Parathyroid adenoma (tissue), 2 donors: ENCODE results near the gene BAHCC1.
"Not testable (repeated sequence)": the region's sequence is repeated elsewhere in the genome, so short reads cannot be mapped to it uniquely, and the experiment has no call there.

ENCODE experiments used
- H2AFZ ChIP-seq: fragments of 300-600 bp; sonication (generic); one replicate; pipeline ENCODE4 v1.7.0; 2017; ENCODE audit warnings: antibody characterized with exemption, mild to moderate bottlenecking
- H3K27ac ChIP-seq: fragments of 300-600 bp; sonication (generic); one replicate; pipeline ENCODE4 v1.7.0; 2017
- H3K27me3 ChIP-seq: fragments of 300-600 bp; sonication (generic); one replicate; pipeline ENCODE4 v1.7.0; 2017; ENCODE audit warnings: low read length; ENCODE audit not compliant: control insufficient read depth, insufficient read depth
- H3K36me3 ChIP-seq: fragments of 300-600 bp; sonication (generic); one replicate; pipeline ENCODE4 v1.7.0; 2017; ENCODE audit warnings: low read length; ENCODE audit not compliant: control insufficient read depth, insufficient read depth
- H3K4me1 ChIP-seq: fragments of 300-600 bp; sonication (generic); one replicate; pipeline ENCODE4 v1.7.0; 2017; ENCODE audit warnings: control low read depth
- H3K4me2 ChIP-seq: fragments of 300-600 bp; sonication (generic); one replicate; pipeline ENCODE4 v1.7.0; 2017; ENCODE audit warnings: low read length
- H3K4me3 ChIP-seq: fragments of 300-600 bp; sonication (generic); one replicate; pipeline ENCODE4 v1.7.0; 2017; ENCODE audit warnings: low read depth, low read length
- H3K79me2 ChIP-seq: fragments of 300-600 bp; sonication (generic); one replicate; pipeline ENCODE4 v1.7.0; 2017; ENCODE audit warnings: control low read depth
- H3K9ac ChIP-seq: fragments of 300-600 bp; sonication (generic); one replicate; pipeline ENCODE4 v1.7.0; 2017; ENCODE audit warnings: mild to moderate bottlenecking
- H3K9me3 ChIP-seq: fragments of 300-600 bp; sonication (generic); one replicate; pipeline ENCODE4 v1.7.0; 2017; ENCODE audit warnings: low read length; ENCODE audit not compliant: control insufficient read depth
- TF ChIP-seq, protein P1 (sequence below): fragments of 300-600 bp; sonication (generic); IDR thresholded peaks from one replicate; pipeline ENCODE4 v1.7.0; 2017; ENCODE audit warnings: antibody characterized with exemption, mild to moderate bottlenecking
- donor health status: primary hyperparathyroidism.

The BAHCC1 gene

DNA sequence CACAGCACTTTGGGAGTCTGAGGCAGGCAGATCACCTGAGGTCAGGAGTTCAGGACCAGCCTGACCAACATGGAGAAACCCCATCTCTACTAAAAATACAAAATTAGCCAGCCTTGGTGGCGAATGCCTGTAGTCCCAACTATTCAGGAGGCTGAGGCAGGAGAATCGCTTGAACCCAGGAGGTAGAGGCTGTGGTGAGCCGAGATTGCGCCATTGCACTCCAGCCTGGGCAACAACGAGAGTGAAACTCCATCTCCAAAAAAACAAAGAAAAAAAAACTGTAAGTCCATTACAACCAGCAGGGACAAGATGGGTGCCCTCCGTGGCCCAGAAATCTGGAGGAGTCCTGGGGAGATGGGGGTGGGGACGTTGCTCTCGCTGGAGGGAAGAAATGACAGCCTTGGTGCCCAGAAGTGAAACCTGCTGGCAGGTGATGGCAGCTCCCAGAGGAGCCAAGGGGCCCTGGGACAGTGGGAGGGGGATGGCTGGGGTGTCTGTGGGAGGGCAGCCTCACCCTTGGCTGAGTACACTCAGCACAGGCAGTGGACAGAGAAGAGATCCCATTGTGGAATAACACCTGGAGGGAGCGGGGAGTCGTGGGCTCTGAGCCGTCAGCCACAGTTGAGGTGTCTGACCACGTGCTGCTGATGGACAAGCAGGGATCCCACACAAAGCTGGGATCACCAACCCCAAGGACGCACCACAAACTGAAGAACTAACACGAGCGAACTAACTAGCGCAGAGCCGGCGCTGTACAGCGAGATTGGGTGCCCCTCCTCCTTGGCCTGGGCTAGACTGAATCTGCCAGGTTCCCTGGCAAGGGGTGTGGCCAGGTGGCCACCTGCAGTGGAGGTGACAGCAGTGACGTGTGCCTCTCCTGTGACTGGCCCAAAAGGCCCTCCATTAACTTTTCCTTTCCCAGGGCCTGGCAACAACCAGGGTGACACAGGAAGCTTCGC, 46.9 kb upstream of the BAHCC1 start:
- no peak overlapping the region for H3K4me3 ChIP-seq
- H3K4me1 ChIP-seq = no peaks in the 10 kb centered on the region
- no peak overlapping the region for H3K9ac ChIP-seq
- no peaks in the 10 kb centered on the region for H3K9me3 ChIP-seq
- H3K79me2 ChIP-seq = no peaks in the 10 kb centered on the region
- no peaks in the 10 kb centered on the region for H3K27me3 ChIP-seq
- H2AFZ ChIP-seq = no peak overlapping the region
- no peak overlapping the region for H3K4me2 ChIP-seq
- no peak overlapping the region for H3K27ac ChIP-seq
- no peaks in the 10 kb centered on the region for H3K36me3 ChIP-seq
- TF ChIP-seq, protein P1, sequence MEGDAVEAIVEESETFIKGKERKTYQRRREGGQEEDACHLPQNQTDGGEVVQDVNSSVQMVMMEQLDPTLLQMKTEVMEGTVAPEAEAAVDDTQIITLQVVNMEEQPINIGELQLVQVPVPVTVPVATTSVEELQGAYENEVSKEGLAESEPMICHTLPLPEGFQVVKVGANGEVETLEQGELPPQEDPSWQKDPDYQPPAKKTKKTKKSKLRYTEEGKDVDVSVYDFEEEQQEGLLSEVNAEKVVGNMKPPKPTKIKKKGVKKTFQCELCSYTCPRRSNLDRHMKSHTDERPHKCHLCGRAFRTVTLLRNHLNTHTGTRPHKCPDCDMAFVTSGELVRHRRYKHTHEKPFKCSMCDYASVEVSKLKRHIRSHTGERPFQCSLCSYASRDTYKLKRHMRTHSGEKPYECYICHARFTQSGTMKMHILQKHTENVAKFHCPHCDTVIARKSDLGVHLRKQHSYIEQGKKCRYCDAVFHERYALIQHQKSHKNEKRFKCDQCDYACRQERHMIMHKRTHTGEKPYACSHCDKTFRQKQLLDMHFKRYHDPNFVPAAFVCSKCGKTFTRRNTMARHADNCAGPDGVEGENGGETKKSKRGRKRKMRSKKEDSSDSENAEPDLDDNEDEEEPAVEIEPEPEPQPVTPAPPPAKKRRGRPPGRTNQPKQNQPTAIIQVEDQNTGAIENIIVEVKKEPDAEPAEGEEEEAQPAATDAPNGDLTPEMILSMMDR = no peak

DNA sequence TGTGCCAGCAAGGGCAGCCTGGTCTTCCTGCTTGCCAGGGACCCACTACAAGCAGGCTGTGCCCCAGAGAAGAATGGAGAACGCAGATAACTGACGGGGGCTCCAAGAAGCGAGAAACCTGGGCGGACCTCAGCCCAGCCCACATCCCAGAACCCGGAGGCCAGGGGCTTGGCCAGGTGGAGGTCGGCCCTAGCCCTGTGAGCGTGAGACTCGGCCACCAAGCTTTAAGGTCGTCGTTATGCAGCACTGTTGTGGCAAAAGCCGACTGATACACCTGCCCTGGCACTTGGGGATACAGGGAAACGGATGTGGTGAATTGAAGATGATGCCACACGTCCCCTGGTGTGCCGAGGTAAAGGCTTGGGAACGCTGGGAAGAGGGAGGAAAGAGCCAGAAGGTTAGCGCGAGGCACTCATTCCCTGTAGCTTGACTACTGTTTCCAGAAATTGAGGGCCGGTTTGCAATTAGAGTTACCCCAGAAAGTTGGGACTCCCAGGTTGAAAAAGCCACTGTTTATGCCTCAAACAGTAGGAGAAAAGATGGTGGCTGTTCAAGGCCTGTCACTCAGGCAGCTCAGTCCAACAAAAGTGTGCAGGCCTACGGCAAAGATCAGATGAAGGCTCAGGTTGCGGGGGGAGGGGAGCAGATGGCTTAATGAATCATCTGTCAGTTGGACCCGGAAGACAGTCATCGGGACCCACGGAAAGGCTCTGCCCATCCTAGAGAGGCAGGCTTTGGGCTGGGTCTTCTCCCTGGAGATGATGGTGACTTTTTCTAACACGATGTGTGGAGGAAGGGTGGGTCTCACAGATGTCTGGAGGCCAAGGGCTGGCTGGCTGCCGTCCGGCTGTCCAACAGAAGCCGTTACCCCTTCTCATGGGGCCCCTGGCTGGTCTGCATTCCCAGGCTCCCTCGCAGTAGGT, 45.6 kb upstream of the BAHCC1 start:
- Histone ChIP-seq H2AFZ (no peak overlapping the region), H3K9ac (no peak overlapping the region), H3K4me1 (no peaks in the 10 kb centered on the region), H3K27ac (no peak overlapping the region), H3K4me3 (no peak overlapping the region), H3K4me2 (no peak overlapping the region), H3K9me3 (no peaks in the 10 kb centered on the region), H3K27me3 (no peaks in the 10 kb centered on the region), H3K79me2 (no peaks in the 10 kb centered on the region), H3K36me3 (no peaks in the 10 kb centered on the region)
- TF ChIP-seq, protein P1 = no peak

DNA sequence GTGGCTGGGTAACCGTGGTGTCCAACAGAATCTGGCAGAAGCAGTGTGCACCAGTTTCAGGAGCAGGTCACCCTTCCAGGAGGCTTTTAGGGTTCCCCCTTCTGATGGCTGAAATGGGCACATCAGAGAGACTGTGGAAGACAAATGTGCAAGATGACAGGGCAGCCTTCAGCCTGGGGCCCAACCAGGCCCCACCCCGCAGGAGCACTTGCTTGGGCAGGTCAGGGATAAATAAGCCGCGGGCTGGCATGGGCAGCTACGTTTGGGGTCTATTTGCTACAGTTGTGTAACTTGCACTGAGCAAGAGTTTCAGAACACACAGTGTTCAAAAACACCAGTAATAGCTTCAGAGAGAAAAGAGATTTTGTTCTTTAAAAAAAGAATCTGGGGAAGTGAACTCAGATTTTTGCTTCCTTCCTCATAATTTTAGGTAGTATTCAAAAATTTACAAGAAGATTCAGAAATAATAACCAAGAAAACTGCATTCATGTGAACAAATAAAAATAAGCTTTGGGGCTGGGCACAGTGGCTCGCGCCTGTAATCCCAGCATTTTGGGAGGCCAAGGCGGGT, 44.9 kb upstream of the BAHCC1 start:
- no peaks in the 10 kb centered on the region for H3K4me1 ChIP-seq
- H3K4me3 ChIP-seq = no peak overlapping the region
- no peak overlapping the region for H2AFZ ChIP-seq
- no peak overlapping the region for H3K9ac ChIP-seq
- H3K27ac ChIP-seq = no peak overlapping the region
- H3K27me3 ChIP-seq = no peaks in the 10 kb centered on the region
- H3K9me3 ChIP-seq = no peaks in the 10 kb centered on the region
- H3K36me3 ChIP-seq = no peaks in the 10 kb centered on the region
- H3K79me2 ChIP-seq = no peaks in the 10 kb centered on the region
- no peak overlapping the region for H3K4me2 ChIP-seq
- TF ChIP-seq, protein P1 = no peak

DNA sequence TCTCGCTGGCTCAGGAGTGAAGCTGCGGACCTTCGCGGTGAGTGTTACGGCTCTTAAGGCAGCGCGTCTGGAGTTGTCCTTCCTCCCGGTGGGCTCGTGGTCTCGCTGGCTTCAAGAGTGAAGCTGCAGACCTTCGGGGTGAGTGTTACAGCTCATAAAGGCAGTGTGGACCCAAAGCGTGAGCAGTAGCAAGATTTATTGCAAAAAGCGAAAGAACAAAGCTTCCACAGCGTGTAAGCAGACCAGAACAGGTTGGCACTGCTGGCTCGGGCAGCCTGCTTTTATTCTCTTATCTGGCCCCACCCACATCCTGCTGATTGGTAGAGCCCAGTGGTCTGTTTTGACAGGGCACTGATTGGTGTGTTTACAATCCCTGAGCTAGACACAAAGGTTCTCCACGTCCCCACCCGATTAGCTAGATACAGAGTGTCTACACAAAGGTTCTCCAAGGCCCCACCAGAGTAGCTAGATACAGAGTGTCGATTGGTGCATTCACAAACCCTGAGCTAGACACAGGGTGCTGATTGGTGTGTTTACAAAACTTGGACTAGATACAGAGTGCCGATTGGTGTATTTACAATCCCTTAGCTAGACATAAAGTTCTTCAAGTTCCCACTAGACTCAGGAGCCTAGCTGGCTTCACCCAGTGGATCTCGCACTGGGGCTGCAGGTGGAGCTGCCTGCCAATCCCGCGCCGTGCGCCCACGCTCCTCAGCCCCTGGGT, 43.8 kb upstream of the BAHCC1 start:
- H3K27me3 ChIP-seq, H3K4me2 ChIP-seq, H3K9ac ChIP-seq, H2AFZ ChIP-seq, H3K4me1 ChIP-seq, H3K4me3 ChIP-seq, H3K9me3 ChIP-seq, H3K27ac ChIP-seq, H3K79me2 ChIP-seq, H3K36me3 ChIP-seq: not testable (repeated sequence)

DNA sequence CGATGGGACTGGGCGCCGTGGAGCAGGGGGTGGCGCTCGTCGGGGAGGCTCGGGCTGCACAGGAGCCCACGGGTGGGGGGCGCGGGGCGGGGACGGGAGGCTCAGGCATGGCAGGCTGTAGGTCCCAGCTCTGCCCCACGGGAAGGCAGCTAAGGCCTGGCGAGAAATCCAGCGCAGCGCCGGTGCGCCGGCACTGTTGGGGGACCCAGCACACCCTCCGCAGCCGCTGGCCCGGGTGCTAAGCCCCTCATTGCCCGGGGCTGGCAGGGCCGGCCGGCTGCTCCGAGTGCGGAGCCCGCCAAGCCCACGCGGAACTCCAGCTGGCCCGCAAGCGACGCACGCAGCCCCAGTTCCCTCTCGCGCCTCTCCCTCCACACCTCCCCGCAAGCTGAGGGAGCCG, 43.2 kb upstream of the BAHCC1 start:
- H3K4me2 ChIP-seq, H3K27me3 ChIP-seq, H3K79me2 ChIP-seq, H3K27ac ChIP-seq, H3K4me3 ChIP-seq, H3K4me1 ChIP-seq, H3K9me3 ChIP-seq, H3K9ac ChIP-seq, H2AFZ ChIP-seq, H3K36me3 ChIP-seq: not testable (repeated sequence)
